Measurements from ENCODE around the gene GINS2.
A peak's percentile ranks its signal among the peaks of the same experiment; 100 is the strongest.

Gene GINS2

DNA sequence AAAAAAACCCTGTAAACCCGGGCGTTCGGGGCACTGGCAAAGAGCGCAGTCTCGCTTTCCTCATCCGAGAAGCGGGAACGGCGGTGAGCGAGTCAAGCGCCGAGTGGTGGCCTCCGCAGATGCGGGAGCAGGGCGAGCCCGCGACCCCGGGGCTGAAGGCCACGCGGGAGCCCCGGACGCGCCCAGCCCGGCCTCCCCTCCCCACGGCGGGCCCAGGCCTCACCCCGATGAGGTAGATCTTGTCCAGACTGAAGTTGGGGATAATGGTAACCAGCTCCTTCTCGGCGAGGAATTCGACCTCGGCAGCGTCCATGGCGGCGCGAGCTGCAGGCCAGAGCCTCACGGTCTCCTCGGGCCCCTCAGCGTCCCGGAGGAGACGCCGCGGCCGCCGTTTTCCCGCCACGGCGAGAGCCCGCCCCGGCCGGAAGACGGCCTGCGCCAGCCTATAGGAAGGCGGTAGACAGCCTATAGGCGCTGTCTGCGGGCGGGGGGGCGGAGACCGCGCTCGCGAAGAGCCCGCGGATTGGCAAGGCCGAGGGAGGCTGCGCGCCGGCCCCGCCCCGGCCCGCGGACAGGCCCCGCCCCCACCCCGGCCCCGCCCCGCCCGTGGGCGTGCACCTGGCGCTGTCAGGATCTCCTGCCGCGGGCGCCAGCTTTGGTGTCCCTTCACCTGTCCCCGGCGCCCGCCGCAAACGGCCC is at the start of gene GINS2:
TSS of gene GINS2 (minus strand) at position 369 of the 699 bp plus-strand sequence. CDS start at position 313, 56 bp downstream.
- peak; percentile 93 for DNase-seq

DNA sequence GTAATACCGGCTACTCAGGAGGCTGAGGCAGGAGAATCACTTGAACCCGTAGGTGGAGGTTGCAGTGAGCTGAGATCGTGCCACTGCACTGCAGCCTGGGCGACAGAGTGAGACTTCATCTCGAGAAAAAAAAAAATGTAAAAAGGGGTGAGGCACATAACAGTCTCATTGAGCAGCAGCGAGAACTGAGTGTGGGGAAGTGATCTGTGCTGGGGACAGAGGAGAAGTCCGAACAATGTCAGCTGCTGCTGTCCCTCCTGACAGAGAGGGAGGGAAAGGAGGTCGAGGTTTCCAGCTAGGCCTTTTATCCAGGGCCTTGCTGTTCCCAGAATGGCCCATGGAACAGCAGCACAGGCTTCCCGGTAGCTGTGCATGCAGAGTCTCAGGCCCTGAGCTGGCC is 48.2 kb upstream of the GINS2 start:
- DNase-seq = no peak

DNA sequence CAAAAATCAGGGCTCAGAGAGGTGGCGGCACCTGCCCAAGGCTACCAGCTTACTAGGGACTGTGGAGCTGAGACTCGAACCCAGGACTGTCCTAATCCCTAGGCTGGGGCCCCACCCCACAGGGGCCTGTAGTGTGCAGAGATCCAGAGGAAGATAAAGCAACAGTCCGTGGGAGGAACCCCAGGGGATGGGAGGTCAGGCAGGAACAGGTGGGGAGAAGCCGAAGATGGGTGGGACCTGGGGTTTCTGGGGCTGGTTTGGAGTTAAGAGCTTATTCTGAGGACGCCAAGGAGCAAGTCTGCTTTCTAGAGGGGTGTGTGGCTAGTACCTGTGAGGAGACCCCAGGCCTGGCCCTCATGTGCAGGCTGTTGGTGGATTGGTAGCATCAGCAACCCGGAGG is 47.2 kb upstream of the GINS2 start:
- no peak for DNase-seq

DNA sequence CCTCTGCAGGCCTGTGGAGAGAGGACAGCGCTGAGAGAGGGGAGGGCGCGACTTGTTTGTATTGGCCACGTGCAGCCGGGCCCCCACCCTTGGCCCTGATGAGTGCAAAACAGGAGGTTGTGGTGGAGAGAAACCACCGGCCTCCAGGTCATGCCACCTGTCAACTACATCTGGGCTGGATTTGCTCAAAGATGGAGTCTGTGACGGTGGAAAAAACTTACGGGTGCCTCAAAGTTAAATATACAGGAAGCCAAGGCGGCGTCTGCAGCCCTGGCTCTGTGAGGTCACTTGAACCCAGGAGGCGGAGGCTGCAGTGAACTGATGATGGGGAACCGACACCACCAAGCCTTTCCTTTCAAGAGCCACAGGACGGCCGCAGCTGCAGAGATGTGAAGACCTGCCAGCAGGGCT is 46.5 kb upstream of the GINS2 start:
- DNase-seq = peak; percentile 52

DNA sequence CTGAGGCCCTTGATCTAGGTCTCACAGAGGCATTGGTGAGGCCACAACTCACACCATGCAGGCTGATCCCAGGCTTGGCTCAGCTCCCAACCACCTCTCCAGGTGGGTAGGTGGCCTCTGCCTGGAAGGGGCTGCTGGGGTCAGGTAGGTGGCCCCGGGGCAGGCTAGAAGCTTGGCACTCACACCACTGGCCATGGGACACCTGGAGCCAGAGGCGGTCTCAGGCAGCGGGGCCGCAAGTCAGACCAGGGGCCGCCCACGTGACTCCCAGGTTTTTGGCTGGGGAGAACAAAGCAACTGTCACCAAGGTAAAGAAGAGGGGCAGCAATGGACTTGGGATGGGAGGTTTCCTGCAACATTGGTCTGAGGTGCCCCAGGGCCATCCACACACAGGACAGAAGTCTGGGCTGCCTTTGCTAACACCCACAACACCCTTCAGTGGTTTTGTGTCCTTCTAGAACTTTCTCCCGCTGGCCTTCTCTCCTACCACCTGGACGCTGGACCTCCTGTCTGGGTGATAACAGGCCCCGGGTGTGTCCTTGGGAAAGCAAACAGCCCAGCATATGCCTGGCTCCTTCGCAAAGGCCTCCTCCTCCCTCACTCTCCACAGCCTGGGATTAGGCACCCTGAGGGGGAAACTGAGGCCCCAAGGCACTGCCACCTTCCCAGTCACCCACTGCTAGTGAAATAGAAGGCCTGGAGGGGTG is 45.7 kb upstream of the GINS2 start:
- DNase-seq = no peak

DNA sequence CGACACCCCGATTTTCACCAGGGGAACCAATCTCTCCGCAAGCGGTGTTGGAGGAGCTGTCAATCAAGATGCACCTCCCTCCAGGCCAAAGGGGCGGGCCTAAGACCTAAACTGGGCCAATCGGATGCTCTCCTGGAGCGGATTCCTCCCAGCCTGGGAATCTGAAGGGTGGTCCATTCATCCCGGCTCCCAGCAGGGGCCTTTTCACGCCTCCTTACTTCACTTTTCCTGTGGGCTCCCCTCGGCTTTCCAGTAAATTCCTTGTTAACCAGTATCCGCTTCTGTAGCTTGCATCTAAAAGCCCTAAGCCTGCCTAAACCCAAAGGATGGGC is 45.1 kb upstream of the GINS2 start:
- no peak for DNase-seq

DNA sequence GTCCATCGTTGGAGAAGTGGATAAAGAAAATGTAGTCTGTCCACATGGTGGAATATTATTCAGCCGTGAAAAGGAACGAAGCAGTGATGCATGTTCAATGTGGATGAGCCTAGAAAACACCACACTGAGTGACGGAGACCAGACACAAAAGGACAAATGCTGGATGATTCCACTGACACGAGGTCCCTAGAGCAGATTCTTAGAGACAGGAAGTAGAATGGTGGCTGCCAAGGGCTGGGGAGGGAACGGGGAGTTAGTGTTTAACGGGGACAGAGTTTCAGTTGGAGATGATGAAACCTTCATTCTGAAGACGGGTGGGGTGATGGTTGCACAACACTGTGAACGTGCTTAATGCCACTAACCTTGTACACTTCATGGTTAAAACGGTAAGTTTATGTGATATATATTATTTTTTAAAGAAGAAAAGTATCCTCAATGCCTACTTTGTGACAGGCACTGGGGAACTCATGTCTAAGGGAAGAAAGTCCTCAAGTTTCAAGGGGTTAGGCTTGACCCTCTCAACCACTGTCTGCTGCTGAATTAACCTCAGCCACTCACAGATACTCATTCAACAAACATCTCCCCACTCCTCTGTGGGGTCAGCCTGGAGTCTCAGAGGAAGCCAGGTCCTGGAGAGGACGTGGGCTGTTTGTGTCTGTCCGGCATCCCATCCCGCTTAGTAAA is 44.5 kb upstream of the GINS2 start:
- DNase-seq = no peak

DNA sequence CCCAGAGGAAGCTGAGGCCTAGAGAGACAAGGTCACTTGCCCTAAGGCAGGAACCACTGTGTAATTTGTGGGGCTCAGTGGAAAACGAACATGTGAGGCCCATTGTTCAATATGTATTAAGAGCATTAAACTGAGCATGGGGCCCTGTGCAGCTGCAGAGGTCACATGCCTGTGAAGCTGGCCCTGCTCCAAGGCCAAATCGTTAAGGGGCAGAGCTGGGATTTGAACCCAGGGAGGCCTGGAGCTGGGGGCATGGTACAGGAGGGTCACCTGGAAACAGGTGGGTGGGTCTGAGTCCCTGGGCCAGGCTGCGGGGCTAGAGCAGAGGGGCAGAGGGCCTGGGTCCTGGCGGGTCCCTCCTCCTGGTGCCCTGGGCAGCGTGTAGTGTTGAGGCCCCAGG is 42.4 kb upstream of the GINS2 start:
- DNase-seq = no peak

DNA sequence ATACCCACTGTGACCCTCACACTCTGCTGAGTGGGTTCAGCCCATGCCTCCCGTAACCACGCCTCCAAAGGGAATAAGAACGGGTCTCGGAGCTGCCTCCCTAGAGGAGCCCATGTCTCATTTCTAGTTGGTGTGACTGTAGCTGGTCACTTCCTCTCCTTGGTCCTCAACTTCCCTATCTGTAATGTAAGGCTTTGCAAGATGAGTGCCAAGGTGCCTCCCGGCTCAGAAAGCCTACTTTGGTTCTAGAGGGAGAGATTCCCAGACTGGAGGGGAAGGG is 41.4 kb upstream of the GINS2 start:
- DNase-seq = no peak

DNA sequence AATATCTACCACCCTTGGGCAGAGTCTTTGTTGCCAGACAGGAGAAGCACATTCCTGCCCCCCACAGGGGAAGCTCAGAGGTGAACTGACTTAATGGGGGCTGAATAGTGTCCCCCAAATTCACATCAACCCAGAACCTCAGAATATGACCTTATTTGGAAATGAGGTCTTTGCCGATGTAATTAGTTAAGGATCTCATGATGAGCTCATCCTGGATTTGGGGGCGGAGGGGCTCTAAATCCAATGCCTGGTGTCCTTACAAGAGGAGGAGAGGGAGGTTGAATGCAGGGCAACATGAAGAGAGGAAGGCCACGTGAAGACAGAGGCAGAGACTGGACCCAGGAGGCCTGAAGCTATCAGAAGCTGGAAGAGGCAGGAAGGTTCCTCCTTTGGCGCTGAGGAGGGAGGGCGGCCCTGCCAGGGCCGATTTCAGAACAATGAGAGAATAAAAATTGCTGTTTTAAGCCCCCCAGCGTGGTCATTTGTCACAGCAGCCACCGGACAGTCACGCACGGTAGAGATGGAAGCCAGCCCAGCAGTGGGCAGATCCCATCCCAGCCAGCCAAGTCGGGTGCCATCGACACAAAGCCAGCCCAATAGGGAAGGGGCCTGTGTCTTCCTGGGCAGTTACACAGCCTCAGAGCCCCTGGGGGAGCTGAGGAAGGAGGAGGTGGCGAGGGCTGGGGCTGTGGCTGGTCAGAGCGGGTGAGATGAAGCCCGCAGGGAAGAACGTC is 40.9 kb upstream of the GINS2 start:
- DNase-seq = no peak

DNA sequence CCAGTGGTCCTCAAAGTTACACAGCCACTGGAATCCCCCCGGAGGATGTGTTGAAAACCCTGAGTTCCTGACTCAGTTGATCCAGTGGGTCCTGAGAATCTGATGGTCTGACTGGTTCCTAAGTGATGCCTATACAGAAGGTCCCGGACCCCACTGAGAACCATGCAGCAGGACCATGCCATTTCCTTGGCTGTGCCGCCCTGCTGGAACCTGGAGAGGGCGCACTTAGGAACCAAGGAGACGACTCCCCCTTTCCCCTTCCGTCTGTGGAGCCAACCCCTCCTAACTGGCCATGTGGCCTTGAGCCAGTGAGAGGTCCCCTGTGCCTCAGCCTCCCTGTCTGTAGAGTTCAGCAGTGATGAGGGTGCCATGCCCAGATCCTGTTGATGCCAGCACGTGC is 40.1 kb upstream of the GINS2 start:
- DNase-seq = no peak

DNA sequence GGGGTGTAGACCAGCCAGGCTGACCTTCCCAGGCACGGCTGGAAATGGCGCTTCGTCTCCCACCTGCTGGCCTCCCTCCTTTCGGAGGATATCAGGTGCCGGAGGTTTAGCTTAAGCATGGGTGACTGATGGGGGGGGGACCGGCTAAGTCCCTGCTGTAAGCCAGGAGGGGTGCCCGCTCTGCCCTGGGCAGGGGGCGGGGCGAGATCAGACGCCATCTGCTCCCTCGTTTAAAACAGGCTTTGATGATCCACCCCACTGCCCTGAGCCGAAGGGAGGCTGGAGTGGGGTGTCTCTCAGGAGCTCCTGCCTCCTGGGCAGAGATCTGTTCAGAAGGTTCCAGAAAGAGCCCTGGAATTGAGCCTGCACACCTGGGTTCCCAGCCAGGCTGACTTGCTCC is 36.2 kb upstream of the GINS2 start:
- no peak for DNase-seq

DNA sequence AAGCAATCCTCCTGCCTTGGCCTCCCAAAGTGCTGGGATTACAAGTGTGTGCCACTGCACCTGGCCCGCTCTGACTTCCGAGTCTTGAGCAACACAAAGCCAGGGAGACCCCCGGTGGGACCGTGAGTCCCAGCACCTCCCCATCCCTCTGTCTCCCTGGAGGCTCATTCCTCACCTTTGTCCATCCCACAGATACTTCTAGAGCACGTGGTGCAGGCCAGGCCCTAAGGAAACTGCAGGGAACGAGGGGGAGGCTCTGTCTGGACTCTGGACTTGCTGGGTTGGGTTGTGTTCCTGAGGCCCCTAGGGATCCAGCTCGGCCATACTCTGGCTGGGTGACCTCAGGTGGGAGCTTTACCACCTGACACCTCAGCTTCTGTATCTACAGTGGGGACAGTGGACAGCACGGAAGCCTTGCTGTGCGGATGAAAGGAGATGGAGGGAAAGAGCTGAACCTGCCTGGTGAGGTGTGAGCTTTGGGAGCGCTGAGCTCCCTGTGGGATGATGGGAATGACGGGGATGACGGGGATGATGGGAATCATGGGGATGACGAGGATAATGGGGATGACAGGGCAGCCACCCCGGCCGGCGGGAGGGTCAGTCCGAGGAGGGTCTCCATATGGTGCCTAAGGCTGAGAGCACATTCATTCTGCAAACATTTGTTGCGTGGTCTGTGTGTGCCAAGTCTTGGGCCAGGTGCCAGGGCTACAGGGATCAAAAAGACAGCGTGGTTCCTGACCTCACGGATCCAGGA is 35.5 kb upstream of the GINS2 start:
- DNase-seq = no peak

DNA sequence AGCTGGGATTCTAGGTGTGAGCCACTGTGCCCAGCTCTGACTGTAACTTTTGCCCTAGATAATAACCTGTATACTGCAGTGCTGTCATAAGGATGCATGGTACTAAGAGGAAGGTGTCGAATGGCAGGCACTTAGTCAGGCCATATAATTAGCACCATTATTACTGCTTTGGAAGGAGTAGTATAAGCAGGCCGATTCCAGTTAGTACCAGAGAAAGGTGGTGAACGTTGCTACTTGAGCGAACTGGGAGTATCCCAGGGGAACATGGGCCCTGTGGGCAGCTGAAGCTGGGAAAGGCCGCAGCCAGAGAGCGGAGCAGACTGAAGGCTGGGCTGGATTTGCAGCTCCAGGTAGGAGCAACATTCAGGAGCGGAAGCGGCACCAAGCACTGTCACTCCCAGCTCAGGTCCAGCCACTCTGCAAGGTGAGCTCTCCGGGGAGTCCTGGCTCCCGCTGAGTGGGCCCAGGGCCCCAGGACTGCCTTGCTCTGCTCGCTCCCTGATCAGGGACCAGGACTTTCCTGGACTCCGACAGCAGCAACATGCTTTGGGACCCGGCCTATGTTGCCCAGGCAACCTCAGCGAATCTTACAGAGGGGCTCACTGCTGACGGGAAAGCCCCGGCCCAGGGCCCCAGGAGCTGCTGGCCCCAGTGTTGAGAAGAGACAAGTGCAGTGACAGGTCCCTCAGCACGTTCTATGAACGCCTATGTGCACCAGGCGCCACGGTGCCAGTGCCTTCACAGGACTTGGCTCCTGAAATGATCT is 33.6 kb upstream of the GINS2 start:
- DNase-seq = no peak

DNA sequence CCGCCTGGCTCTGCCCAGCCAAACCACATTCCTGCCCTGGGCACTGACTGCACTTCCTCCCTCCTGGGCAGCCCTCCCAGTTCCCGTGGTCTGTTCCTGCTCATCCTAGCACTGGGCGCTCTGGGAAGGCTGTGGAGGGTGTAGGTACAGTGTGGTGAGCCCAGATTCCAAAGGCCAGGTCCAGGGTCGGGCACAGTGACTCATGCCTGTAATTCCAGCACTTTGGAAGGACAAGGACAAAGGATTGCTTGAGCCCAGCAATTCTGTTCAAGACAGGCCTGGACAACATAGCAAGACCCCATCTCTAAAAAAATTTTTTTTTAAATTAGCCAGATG is 31.5 kb upstream of the GINS2 start:
- no peak for DNase-seq

DNA sequence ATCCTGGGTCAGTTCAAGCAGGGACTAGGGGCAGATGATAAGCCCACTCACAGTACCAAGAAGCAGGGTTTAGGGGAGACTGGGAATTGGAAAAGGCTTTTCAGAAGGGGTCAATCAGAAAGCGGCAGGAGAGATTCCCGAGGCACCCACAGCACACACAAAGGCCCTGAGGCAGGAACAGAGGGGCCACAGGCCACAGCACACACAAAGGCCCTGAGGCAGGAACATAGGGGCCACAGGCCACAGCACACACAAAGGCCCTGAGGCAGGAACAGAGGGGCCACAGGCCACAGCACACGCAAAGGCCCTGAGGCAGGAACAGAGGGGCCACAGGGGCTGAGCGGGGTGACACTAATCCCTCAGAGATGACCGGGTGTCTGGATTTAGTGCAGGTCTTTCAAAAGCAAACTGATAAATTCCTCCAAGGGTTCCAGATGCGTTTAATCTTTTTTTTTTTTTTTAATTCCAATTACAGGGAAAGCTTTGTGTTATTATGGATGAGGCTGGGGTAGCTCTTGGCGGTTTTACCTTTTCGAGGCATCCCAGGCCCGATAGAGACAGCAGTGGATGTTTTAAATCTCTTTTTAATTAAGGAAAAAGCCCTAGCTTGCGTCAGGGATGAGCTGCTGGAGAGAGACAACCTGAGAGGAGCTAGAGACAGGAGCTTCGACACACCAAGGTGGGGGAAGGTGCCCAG is 31.0 kb upstream of the GINS2 start:
- no peak for DNase-seq

DNA sequence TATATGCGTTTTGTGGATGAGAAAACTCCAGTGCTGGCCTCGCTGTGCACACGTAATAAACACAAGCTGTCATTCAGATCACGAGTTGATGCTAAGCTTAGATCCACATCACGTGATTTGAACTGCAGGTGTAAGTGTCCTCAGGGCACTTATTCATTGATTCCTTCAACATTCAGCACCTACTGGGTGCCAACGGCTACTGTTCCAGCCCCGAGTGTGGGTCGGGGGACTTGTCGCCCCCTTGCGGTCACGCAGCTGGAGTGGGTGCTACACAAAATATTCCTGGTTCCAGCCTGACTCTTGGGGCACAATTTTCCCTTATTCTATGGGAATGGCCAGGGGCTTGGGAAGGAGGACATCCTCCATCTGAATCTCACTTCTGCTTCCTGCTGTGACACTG is 29.9 kb upstream of the GINS2 start:
- no peak for DNase-seq

DNA sequence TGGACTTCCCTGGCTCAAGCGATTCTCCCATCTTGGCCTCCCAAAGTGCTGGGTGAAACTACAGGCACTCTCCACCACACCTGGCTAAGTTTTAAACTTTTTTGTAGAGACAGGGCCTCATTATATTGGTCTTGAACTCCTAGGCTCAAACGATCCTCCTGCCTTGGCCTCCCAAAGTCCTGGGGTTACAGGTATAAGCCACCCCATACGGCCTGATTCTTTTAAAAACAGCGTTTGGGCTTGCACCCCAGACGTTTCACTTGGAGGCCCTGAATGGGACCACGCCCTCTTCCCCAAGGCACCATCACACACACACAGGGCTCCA is 29.4 kb upstream of the GINS2 start:
- no peak for DNase-seq

DNA sequence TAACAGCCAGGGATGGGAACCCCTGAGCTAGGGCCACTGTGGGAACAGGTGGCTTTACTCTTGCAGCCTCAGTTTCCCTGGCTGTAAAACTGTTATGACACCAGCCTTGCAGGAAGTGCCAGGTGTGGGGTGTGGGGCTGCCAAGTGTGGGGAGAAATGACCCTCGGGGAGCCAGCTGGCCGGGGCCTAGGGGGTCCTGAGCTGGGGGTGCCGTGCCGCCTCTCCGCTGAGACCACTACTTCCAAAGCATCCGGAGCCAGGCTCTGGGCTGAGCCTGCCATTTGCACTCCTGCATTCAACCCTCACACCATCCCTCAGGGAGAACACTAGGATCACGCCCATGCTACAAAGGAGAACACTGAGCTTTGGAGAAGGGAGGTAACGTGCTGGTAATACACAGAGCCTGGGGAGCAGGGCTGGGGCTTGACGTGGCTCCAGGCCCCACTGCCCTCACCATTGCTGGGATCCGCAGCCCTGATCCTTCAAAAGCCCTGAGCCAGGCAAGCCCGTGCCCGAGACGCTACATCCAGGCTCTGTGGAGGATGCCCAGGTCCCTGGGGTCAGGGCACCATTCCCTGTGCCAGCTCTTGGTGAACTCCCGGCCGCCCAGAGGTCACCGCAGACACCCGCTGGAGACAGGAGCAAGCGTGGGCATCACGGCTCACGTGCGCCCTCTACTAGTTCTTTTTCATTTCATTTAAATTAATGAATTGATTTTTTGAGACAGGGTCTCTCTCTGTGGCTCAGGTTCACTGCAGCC is 28.8 kb upstream of the GINS2 start:
- peak; percentile 65 for DNase-seq

DNA sequence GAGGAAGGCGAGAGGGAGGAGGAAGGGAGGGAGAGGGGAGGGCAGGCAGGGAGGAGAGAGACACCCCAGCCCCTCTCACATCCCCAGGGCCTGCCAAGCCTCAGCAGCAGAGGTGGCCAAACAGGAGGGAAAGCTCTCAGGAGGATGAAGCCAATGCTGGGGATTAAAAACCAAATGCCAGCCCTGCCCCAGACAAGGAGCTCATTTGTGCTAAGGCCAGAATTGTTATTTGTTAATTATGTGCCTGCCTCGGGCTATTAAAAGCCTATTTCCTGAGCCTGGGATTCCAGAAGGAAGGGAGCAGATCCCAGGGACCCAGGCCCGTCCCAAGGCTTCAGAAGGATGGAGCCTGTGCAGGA is 27.9 kb upstream of the GINS2 start:
- no peak for DNase-seq

DNA sequence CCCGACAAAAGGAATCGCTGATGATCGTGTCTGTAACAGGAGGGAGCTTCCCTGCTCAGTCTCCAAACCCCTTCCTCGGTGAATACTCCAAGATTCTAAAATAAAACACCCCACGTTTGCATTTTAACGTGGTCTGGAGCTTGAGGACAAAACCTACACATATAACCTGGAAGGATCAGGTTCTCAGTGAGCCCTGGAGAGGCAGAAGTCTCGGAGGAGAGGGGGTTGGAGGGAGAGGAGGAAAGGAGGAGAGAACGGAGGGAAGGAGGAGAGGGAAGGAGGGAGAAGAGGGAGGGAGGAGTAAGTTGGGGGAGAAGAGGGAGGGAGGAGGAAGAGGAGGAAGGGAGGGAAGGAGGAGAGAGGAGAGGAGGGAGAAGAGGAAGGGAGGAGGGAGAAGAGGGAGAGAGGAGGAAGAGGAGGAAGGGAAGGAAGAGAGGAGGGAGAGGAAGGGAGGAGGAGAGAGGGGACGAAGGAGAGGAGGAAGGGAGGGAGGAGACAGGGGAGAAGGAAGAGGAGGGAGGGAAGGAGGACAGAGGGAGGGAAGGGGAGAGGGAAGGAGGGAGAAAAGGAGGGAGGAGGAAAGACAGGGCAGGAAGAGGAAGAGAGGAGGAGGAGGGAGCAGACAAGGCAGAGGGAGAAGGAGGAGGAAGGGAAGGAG is 27.4 kb upstream of the GINS2 start:
- no peak for DNase-seq

Data from CD4-positive, alpha-beta T cell treated with Interleukin-10 for 1 hour (primary cell).